GM19240 (cell line): ENCODE results near the gene PTPN13.

Source experiments
- DNase-seq: peaks from one replicate; pipeline ENCODE4 v3.0.0; 2011; ENCODE audit warnings: low spot score; ENCODE audit not compliant: insufficient read length

The PTPN13 gene, protein sequence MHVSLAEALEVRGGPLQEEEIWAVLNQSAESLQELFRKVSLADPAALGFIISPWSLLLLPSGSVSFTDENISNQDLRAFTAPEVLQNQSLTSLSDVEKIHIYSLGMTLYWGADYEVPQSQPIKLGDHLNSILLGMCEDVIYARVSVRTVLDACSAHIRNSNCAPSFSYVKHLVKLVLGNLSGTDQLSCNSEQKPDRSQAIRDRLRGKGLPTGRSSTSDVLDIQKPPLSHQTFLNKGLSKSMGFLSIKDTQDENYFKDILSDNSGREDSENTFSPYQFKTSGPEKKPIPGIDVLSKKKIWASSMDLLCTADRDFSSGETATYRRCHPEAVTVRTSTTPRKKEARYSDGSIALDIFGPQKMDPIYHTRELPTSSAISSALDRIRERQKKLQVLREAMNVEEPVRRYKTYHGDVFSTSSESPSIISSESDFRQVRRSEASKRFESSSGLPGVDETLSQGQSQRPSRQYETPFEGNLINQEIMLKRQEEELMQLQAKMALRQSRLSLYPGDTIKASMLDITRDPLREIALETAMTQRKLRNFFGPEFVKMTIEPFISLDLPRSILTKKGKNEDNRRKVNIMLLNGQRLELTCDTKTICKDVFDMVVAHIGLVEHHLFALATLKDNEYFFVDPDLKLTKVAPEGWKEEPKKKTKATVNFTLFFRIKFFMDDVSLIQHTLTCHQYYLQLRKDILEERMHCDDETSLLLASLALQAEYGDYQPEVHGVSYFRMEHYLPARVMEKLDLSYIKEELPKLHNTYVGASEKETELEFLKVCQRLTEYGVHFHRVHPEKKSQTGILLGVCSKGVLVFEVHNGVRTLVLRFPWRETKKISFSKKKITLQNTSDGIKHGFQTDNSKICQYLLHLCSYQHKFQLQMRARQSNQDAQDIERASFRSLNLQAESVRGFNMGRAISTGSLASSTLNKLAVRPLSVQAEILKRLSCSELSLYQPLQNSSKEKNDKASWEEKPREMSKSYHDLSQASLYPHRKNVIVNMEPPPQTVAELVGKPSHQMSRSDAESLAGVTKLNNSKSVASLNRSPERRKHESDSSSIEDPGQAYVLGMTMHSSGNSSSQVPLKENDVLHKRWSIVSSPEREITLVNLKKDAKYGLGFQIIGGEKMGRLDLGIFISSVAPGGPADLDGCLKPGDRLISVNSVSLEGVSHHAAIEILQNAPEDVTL (N-terminal part only)

DNA sequence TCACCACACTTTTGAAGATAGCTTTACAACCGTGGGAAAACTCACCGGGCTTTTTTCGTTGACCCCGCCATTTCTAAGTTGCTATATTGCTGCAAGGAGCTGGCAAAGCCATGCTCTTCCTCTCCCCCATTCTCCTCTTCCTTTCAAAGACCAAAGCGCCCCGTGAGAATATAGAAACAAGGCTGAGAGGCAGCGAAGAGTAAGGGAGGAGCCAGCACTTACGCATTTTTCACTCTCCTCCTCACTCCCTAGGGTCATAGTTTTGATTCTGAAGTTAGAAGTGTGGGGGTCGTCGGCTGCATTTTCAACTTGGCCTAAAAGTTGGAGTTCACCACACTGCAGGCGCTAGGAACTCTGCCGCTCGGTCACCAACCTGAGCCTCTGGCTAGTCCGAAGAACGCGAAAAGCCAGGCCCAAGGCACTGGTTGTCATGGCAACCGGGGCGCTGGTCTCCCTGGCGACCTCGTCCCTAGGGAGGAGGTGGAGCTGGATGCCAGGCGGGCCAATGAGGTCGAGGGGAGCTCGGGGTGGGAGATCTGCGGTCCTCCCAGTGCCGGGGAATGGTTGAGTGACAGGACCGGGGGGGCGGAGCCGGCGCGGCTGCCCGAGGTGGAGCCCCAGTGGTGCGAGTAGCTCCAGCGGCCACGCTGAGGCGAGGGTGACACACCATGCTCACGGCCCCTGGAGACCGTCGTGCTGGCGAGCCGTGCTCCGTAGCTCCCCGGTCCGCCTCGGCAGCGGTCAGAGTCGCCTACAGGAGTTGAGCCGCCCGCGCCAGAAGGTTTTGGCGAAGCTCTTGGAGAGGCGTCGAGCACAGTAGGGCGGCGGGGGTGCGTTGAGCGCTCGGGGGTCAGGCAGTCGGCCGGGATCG lies at the start of gene PTPN13:
Gene PTPN13 (plus strand): TSS at position 628 of the 871 bp plus-strand sequence. CDS start 40,942 bp downstream, outside the sequence.
- DNase-seq, result peak; percentile 74

DNA sequence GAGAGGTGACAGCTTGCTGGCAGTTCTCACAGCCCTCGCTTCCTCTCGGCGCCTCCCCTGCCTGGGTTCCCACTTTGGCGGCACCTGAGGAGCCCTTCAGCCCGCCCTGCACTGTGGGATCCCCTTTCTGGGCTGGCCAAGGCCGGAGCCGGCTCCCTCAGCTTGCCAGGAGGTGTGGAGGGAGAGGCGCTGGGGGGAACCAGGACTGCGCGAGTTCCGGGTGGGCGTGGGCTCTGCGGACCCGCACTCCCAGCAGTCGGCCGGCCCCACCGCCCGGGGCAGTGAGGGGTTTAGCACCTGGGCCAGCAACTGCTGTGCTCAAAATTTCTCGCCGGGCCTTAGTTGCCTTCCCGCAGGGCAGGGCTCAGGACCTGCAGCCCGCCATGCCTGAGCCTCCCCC lies 47.0 kb upstream of the PTPN13 start:
- DNase-seq, result no peak

DNA sequence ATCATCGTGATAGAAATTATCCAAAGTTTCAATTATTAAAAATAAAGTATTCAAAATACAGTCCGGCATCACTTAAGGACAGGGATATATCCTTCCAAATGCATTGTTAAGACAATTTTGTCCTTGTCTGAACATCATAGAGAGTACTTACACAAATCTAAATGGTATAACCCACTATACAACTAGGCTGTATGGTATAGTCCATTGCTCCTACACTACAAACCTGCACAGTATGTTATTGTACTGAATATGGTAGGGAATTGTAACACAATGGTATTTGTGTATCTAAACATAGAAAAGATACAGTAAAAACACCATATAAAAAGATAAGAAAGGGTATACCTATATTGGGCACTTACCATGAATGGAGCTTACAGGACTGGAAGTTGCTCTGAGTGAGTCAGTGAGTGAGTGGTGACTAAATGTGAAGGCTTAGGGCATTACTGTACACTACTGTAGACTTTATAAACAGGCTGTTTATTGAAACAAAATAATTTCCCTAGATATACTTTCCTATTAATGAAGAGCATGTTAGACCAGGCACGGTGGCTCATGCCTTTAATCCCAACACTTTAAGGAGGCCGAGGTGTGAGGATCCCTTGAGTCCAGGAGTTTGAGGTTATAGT lies 44.8 kb upstream of the PTPN13 start:
- no peak for DNase-seq

DNA sequence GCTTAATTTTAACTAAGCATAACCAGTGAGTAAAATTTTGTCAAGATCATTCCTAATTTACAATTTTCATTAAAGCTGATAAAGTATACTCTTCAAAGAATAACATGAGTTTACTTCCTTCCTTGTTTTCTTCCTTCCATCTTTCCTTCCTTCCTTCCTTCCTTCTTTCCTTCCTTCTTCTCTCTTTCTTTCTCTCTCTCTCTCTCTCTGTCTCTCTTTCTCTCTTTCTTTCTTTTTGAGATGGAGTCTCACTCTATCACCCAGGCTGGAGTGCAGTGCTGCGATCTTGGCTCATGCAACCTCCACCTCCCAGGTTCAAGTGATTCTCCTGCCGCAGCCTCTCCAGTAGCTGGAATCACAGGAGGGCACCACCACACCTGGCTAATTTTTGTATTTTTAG lies 42.7 kb upstream of the PTPN13 start:
- DNase-seq, result no peak

DNA sequence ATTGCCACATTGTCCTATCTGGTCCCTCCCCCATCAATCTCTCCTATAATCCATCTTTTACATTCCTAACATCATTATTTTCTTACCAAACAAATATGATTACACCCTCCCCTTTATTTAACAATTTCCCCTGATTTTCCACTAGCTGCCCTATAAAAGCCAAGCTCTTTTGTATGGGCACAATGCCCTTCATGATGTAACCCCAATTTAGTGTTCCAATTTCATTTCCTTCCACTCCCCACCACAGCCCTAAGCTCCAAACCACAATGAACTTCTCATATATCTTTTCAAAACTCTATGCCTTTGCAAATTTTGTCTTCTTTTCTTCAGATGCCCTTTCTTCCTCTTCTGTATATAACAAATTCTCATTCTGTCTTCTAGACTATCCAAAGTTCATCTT lies 39.5 kb upstream of the PTPN13 start:
- DNase-seq, result no peak

DNA sequence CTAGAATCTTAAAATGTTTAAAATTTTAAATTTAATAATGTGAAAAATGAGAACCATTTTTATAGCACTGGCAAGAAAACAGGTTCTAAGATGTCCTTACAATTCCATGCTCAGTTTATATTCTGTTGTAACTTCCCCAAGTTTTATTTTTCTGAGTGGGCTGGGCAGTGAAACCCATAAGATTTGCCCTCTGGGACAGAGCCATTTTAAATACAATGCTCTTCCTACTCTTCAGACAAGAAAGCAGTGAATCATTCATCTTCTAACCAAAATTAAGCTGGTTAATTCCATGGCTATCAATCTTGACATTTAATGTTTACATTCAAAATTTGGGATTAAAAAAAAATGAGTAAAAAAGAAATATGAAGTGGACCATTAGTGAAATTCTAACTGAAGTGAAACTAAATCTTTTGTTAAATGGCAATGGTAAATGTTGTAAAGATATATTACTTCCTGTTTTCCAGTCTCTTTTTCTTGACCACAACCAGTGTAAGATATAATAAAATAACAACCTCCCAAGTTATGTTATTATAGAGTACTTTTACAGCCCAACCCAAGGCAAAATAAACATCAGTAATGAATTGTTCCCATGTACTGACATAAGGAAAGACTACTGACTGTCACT lies 37.2 kb upstream of the PTPN13 start:
- DNase-seq, result no peak

DNA sequence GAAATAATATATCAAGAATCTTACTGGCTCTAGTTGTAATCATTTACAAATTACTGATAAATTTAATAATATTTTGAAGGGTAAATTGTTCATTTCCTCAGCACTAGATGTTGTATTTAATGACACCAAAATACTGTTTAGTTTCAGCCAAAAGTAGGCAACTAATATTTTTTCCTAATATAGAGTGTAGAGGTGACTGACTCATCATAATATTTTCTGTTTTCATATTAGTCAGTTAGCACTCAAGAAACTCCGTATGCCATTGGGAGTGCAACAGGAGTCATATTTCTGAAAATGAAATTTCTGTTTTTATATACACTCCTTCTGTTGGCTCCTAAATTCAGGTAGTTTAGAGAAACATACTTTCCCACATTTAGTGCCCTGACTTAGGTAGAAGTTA lies 36.6 kb upstream of the PTPN13 start:
- no peak for DNase-seq

DNA sequence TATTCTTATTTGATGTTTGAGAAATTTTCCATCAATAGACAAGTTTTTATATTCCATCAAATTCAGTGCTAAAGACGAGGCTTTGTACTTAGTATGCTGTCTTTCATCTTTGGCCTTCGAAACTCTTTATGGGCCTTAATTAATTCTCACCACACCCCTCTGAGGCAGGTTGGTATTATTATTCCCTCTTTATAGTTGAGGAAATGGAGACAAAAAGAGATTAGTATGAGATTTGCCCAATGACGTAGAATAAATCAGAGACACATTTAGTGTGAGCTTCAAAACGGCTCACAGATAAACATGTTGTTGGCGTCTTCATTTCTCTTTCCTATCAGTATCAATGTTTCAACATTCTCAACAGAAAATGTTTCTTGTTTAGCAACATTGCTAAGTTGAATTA lies 35.9 kb upstream of the PTPN13 start:
- no peak for DNase-seq

DNA sequence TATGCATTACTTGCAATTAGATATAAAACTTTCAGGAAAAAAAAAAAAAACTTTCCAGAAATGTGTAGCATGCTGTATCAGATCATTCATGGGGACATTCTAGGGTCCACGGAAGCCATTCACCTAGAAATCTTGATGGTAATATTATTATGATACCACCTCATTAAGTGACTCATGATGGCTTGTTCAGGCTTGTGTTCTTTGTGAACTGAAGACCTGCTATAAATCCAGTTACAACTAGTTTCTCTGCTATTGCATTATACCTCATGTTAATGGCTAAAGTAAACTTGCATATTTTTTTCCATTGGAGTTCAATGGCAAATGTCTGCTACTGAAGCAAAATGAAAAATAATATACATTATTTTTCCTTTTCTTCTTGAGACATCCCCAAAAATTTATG lies 35.3 kb upstream of the PTPN13 start:
- no peak for DNase-seq

DNA sequence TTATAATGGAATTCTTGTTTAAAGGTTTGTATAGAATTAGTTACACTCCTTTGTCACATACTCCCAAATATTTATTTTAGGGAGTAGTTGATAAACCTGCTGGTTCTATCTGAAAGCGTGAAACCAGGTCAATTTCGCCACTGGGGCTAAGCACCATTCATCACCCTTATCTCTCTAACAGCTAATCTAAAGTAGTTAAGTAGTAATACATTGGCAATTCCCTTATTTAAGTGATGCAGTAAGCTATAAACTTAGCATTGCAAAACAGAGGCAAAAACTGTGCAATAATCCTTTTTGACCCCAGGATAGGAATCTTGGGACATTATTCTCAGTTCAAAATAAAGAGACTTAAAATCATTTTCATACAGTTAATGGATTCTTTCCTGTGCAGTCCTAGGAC lies 33.7 kb upstream of the PTPN13 start:
- no peak for DNase-seq

DNA sequence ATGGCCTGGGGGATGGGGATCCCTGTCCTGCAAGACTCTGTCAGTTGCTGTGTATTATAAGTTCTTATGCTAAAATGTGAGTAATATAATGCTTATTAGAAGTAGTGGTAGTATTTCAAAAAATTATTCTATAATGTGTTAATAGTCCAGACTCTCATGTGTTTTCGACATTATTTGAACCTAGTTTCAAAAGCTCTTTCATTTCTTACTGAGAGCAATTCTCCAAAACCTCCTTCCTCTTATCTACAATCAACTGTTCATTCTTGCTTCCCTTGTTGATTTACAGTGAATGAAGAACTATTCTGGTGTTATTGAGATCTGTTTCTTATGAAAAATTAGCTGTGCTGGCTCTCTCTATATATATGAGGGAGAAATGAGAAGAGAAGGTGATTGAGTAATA lies 32.9 kb upstream of the PTPN13 start:
- no peak for DNase-seq

DNA sequence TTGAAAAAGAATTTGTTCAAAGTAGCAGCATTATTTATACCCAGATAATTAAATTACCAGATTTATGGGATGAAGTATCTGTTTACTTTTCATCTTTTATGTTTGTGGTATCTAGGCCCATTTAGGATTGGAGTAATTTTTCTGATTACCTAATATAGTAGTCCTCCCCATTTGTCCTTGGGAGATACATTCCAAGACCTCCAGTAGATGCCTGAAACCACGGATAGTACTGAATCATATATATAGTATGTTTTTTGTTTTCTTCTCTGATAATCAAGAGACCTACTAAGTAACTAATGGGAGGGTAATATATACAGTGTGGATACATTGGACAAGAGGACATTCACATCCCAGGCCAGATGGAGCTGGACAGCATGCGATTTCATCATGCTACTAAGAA lies 30.7 kb upstream of the PTPN13 start:
- no peak for DNase-seq

DNA sequence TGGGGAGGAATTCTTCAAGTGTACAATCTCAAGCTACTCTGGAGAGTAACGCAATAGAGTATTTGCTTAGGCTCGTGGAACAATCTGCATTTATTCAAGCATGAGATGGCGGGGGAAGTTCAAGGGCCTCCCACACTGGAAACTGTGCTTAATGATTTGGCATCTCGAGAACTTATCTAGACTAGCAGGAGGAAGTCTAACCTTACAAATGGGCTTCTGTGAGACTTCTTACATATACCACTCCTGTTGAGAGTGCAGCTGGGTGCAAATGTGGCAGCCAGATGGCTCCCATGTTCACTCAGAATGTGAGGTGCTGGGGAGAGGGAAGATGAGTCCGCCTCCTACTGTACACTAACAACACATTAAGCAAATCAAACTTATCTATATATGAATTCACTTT lies 29.3 kb upstream of the PTPN13 start:
- no peak for DNase-seq

DNA sequence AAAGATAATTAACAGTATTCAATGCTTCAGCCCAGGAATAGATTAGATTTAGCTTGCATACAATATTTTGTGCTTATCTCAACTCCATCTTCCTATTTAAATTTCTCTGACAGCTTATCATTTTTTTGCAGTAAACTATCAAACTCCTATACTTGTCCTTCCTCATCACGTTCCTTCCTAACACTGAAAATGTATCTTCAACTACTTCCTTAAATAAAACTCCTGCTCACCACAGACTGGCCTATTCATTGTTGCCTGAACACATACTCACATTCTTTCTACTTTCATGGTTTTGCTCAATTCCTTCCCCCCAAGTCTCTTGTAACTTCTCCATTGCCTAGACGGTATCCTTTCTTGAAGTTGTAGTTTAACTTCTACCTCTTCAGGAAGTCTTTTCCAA lies 28.5 kb upstream of the PTPN13 start:
- no peak for DNase-seq

DNA sequence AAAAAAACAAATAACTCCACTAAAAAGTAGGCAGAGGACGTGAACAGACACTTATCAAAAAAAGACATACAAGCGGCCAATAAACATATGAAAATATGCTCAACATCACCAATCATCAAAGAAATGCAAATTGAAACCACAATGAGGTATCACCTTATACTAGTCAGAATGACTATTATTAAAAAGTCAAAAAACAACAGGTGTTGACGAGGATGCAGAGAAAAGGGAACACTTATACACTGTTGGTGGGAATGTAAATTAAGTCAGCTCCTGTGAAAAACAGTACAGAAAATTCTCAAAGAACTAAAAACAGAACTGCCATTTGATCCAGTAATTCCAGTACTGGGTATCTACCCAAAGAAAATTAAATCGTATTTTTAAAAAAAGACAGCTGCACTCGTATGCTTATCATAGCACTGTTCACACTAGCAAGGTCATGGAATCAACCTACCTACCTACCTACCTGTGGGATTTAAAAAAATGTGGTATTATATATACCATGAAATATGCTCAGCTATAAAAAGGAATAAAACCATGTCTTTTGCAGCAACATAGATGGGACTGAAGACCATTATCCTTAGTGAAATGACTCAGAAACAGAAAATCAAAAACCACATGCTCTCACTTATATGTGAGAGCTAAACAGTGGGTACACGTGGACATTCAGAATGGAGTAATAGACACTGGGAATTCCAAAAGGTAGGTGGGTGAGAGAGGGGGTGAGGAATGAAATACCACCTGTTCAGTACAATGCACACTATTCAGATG lies 24.8 kb upstream of the PTPN13 start:
- DNase-seq, result no peak

DNA sequence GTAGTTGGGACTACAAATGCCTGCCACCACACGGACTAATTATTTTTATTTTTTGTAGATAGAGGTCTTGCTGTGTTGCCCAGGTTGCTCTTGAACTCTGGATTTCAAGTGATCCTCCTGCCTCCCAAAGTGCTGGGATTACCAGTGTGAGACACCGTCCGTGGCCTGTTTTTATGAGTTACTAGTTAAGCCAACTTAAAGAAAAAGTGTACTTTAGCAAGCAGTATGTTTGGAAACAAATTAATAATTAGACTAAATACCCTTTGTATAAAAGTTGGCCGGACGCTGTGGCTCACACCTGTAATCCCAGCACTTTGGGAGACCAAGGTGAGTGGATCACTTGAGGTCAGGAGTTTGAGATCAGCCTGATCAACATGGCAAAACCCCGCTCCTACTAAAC lies 14.2 kb upstream of the PTPN13 start:
- DNase-seq, result no peak

DNA sequence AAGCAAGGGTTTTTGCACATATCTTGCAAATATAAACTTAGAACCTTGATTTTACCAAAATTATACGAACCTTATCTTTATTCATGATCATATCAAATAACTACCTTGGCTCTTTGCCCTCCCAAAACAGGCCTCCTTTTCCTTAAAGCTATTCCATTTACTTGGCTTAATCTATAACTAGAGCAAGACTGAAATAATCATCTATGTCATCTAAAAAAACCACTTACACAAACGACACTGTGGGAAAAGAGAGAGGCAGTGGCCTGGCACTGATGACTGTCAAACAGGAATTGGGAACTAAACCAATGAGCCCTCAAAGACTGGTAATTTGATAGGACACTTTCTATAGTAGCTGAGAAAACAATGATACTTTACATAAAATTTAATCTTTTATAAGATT lies 11.7 kb upstream of the PTPN13 start:
- DNase-seq, result no peak

DNA sequence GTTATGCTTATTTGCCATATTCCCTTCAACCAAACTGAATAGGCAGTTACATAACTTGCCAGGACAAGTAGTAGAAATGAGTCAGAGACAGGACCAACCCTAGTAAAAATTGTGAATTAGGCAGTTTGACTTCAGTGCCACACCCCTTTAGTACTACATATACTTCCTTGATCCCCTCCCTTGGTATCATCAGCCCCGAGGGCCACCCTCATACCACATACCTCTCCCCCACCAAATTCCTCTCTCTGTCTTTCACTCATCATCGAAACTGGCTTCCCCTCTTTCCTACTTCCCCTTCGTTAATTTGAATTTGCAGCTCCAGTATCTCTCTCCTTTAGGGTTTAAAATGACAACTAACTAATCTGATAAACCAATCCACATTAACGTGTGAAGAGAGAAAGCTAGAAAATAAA lies 7.9 kb upstream of the PTPN13 start:
- DNase-seq, result no peak

DNA sequence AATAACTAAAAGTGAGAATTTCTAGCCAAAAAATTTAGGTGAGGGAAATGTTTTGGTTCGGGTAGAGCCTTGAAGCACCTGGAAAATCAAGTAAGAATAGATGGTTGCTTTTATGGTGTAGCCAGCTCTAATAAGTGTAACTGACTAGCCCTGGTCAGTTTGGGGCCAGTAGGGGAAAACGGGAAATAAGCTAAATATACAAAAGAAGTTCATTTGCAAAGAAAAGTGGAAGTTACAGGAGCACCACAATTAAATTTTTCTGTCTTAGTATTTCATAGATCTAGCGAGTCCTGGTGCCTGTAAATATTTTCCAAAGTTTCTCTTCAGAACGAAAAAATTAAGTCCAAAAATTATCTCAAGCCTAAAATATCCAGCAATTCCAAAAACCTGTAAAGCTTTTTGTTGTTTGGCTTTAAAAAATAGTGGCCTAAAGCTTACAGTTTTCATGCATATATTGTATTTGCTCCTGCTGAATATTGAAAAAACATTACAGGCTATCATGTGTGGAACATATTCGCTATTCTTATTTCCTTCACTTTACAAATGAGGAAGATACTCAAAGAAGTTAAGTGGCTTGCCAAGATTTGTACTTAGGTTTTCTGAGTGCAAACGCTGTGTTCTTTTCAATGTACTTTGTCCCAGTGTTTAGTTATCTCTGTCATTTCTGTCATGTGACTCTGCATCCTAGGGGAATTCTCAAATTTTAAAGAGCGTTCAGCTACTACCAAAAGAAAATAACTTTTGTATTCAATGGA lies 7.3 kb upstream of the PTPN13 start:
- DNase-seq, result no peak
